LHCN-M2 (cell line): ENCODE results near the gene KIF3B. TPM values are rescaled to one million over a fixed set of nuclear protein-coding genes. Genes with fewer than 3 reads are reported as not detected.
"Not testable (repeated sequence)": the region's sequence is repeated elsewhere in the genome, so short reads cannot be mapped to it uniquely, and the experiment has no call there.

Experiments
- DNase-seq: peaks from one replicate; pipeline ENCODE4 v3.0.0-alpha.2; 2012; ENCODE audit warnings: low read depth
- total RNA-seq: library from RNA; depleted of rRNA; stranded (reverse); fragments of >200 nt; gene quantifications from 2 replicates; pipeline ENCODE4 v1.2.3, GENCODE V29; 2014; rRNA removed

KIF3B gene
- total RNA-seq, 1 experiment from 2014 or later = 18.8 TPM

DNA sequence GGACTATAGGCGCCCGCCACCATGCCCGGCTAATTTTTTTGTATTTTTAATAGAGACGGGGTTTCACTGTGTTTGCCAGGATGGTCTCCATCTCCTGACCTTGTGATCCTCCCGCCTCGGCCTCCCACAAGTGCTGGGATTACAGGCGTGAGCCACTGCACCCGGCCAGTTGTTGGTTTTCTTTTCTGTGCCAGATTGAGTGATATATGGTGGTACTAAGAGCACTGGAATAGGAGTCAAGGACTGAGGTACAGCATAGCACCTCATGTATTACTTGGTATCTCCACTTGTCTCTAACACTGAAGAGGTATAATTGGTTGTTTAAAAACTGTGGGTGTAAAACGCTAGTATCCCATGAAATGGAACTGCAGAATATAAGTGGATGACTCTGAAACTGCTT, 106.0 kb downstream of the KIF3B start:
- DNase-seq = not testable (repeated sequence)

Other genes starting within 250 kb of the KIF3B start
- not detected in 2 replicates for gene HCK, start 225.4 kb upstream of the KIF3B start, total RNA-seq
- 32.6 and 36.8 TPM in 2 replicates for gene TM9SF4, start 167.9 kb upstream of the KIF3B start, total RNA-seq
- 3.3 and 4.6 TPM in 2 replicates for gene PLAGL2, start 69.9 kb upstream of the KIF3B start, total RNA-seq
- 59.4 and 64.4 TPM in 2 replicates for gene POFUT1, start 69.8 kb upstream of the KIF3B start, total RNA-seq
- gene ASXL1, start 80.7 kb downstream of the KIF3B start, total RNA-seq = 23.3 and 28.4 TPM in 2 replicates